CD4-positive, CD25-positive, alpha-beta regulatory T cell (primary cell): ENCODE data around the gene SAMD1. TPM values are rescaled to one million over a fixed set of nuclear protein-coding genes. Genes with fewer than 3 reads are reported as not detected.

ENCODE experiments used
- ATAC-seq, 2 donors: fragments of 150-1000 bp; cut with Tn5 transposase; one replicate each; pipeline ENCODE4 v1.10.0; 2021; ENCODE audit warnings: low read depth in 2 of 2, moderate number of reproducible peaks in 2 of 2, moderate library complexity in 1 of 2
- DNase-seq, 3 donors: peaks; one replicate each; pipeline versions ENCODE4 v3.0.0 to v3.0.0-alpha.2; 2012 to 2022; ENCODE audit warnings: mixed read lengths in 1 of 3
- H3K27ac ChIP-seq: one replicate; pipeline ENCODE4 v1.7.0; 2013; ENCODE audit warnings: mild to moderate bottlenecking, low read length; ENCODE audit not compliant: insufficient read depth, poor library complexity, severe bottlenecking
- H3K27me3 ChIP-seq: one replicate; pipeline ENCODE4 v1.7.0; 2013; ENCODE audit warnings: low read length; ENCODE audit not compliant: control insufficient read depth, insufficient read depth
- H3K36me3 ChIP-seq: one replicate; pipeline ENCODE4 v1.7.0; 2013; ENCODE audit warnings: mild to moderate bottlenecking, low read length, moderate library complexity; ENCODE audit not compliant: control insufficient read depth, insufficient read depth
- H3K4me1 ChIP-seq: 2 replicates; pipeline ENCODE4 v1.7.0; 2013; ENCODE audit warnings: mild to moderate bottlenecking, low read length; ENCODE audit not compliant: insufficient read depth, control insufficient read depth, poor library complexity, severe bottlenecking
- H3K4me3 ChIP-seq: one replicate; pipeline ENCODE4 v1.7.0; 2013; ENCODE audit warnings: low read depth, mild to moderate bottlenecking, low read length, moderate library complexity
- H3K9me3 ChIP-seq, 2 experiments: 1 replicate in 1 of 2; 2 replicates in 1 of 2; pipeline ENCODE4 v1.7.0; 2013; ENCODE audit warnings: low read length in 2 of 2, mild to moderate bottlenecking in 1 of 2, moderate library complexity in 1 of 2; ENCODE audit not compliant: control insufficient read depth in 2 of 2
- H3K27ac Mint-ChIP-seq, 3 donors: one replicate each; pipeline ENCODE4 v1.8.0; 2020 to 2022; ENCODE audit warnings: mild to moderate bottlenecking in 3 of 3, mixed read lengths in 3 of 3, moderate library complexity in 2 of 3
- H3K27me3 Mint-ChIP-seq: one replicate; pipeline ENCODE4 v1.8.0; 2022; ENCODE audit warnings: mild to moderate bottlenecking, mixed read lengths
- H3K36me3 Mint-ChIP-seq: one replicate; pipeline ENCODE4 v1.8.0; 2020; ENCODE audit warnings: mixed read lengths
- H3K4me1 Mint-ChIP-seq, 4 donors: one replicate each; pipeline ENCODE4 v1.8.0; 2020 to 2022; ENCODE audit warnings: mixed read lengths in 4 of 4, mild to moderate bottlenecking in 1 of 4
- H3K4me3 Mint-ChIP-seq, 4 donors: one replicate each; pipeline ENCODE4 v1.8.0; 2020 to 2022; ENCODE audit warnings: mild to moderate bottlenecking in 4 of 4, mixed read lengths in 4 of 4, moderate library complexity in 3 of 4
- H3K9me3 Mint-ChIP-seq, 7 donors: one replicate each; pipeline ENCODE4 v1.8.0; 2020 to 2022; ENCODE audit warnings: mixed read lengths in 7 of 7, mild to moderate bottlenecking in 3 of 7, moderate library complexity in 2 of 7
- polyA plus RNA-seq, 4 donors: library from polyadenylated mRNA; unstranded; fragments of 300-500 nt; fragmentation: Illumina TruSeq; gene quantifications; one replicate each; pipeline ENCODE4 v1.2.3, GENCODE V29; 2021
- total RNA-seq: library from RNA; stranded (reverse); gene quantifications from one replicate; pipeline ENCODE4 v1.2.3, GENCODE V29; 2022

Gene SAMD1
- total and polyA plus RNA-seq, 5 donors from 2014 or later = 0.80 to 24.1 (median 1.2) TPM

DNA sequence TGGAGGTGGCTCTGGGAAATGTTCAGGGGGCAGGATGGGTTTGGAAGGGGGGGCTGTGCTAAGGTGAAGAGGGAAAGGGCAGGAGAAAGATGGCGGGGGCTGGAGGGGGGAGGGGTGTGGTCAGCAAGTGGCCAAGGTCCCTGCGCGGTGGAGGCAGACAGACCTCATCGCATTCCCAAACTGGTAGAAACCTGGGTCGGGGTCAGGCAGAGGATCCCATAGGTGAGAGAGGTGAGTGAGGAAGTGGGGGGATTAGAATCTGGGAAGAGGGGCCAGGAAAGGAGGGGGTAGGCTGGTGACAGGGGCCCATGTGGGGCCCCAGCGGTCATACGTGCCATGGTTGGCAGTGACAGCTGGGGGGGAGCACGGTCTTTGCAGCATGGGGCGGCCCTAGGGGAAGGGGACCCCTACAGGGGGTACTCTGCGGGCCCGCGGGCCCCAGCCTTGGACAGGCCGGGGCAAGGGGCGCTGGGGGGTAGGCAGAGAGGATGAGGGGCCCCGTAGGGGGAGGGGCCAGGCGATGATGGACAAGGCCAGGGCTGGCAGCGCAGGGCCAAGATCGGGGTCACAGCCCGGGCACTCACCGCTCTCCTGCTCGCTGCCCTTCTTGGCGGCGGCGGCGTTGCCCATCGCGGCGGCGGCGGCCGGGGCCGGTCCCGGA, 26.5 kb upstream of the SAMD1 start:
- DNase-seq (peak in 1 of 3 donors; percentile 9), ATAC-seq (no peak)
- Mint-ChIP-seq H3K27ac (peak overlapping the region in 2 of 3 donors; percentile 82 to 84), H3K36me3 (no peaks in the 10 kb centered on the region), H3K4me1 (peaks cover 0 to 54% (median 32%) of the 10 kb centered on the region in 4 donors), H3K4me3 (peak overlapping the region; percentile 90 to 97 (median 94)), H3K27me3 (no peaks in the 10 kb centered on the region), H3K9me3 (peaks cover 0 to 2% (median 0%) of the 10 kb centered on the region in 7 donors)
- Histone ChIP-seq H3K4me3 (peak overlapping the region; percentile 53), H3K36me3 (no peaks in the 10 kb centered on the region), H3K27me3 (no peaks in the 10 kb centered on the region), H3K4me1 (peaks cover 47% of the 10 kb centered on the region), H3K9me3 (no peaks in the 10 kb centered on the region), H3K27ac (no peak overlapping the region)

DNA sequence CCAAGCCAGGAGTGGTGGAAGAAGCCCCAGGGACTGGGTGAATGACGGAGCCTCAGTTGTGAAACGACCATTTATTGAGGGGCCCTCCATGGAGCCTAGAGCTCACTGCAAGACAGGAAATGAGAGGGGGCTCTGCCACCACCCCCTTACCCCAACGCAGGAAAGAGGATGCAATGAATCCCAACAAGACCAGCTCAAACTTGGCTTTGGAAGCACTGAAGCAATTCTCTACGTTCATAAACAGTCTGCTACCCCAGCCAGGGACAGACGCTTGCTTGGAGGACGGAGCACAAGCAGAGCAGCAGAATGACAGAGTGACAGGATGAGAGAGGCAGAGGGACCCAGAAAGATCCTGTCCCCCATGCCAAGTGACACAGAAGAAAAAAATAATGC, 26.0 kb upstream of the SAMD1 start:
- H3K4me3 ChIP-seq = peak overlapping the region; percentile 53
- no peaks in the 10 kb centered on the region for H3K27me3 Mint-ChIP-seq
- DNase-seq (no peak), ATAC-seq (no peak)
- peaks cover 0 to 59% (median 34%) of the 10 kb centered on the region in 4 donors for H3K4me1 Mint-ChIP-seq
- H3K4me3 Mint-ChIP-seq = peak overlapping the region; percentile 90 to 97 (median 94)
- H3K36me3 Mint-ChIP-seq = no peaks in the 10 kb centered on the region
- no peaks in the 10 kb centered on the region for H3K9me3 ChIP-seq
- peak overlapping the region in 2 of 3 donors; percentile 82 to 84 for H3K27ac Mint-ChIP-seq
- H3K36me3 ChIP-seq = no peaks in the 10 kb centered on the region
- H3K9me3 Mint-ChIP-seq = peaks cover 0 to 2% (median 0%) of the 10 kb centered on the region in 7 donors
- H3K27ac ChIP-seq = no peak overlapping the region
- H3K27me3 ChIP-seq = no peaks in the 10 kb centered on the region
- H3K4me1 ChIP-seq = peaks cover 52% of the 10 kb centered on the region

DNA sequence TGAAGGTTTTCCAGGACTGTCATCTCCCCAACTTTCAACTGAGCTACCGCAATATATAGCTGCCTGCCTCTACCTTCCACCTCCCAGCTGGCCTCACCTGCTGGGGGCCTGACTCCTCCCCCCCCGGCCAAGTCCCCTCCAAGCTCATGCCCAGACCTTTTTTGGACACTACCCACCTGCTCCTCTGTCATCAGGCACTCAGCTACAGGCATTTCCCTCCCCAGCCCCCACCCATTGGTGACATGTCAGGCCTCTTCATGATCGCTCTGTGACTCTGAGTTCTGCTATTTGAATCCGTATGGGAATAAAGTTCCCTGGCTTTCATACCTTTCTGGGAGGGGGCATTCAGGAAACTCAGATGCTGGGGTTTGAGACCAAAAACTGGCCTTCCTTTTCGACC, 25.2 kb upstream of the SAMD1 start:
- Mint-ChIP-seq H3K4me3 (peak overlapping the region; percentile 90 to 97 (median 94)), H3K27ac (no peak overlapping the region), H3K36me3 (no peaks in the 10 kb centered on the region), H3K4me1 (peaks cover 0 to 66% (median 36%) of the 10 kb centered on the region in 4 donors), H3K27me3 (no peaks in the 10 kb centered on the region), H3K9me3 (peaks cover 0 to 2% (median 0%) of the 10 kb centered on the region in 7 donors)
- ATAC-seq (no peak), DNase-seq (no peak)
- H3K36me3 ChIP-seq = no peaks in the 10 kb centered on the region
- H3K9me3 ChIP-seq = no peaks in the 10 kb centered on the region
- no peak overlapping the region for H3K4me3 ChIP-seq
- peaks cover 52% of the 10 kb centered on the region for H3K4me1 ChIP-seq
- H3K27me3 ChIP-seq = no peaks in the 10 kb centered on the region
- H3K27ac ChIP-seq = no peak overlapping the region

DNA sequence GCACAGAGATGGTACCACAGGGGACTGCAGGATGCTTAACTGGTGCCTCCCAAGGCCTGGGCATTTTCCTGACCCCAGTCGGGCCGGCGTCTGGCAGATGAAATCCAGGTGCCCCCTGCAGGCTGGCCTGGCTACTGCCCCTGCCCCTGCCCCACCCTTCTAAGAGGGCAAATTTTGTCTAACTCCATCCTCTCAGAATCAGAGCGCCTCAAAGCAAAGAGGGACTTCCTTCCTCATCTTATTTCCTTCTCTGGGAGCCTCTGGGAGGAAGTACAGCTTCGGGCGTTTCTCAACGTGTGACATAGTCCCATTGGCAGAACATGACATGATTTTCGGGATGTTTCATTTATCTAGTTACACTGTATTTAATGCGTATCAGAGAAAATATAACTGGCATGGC, 24.3 kb upstream of the SAMD1 start:
- H3K36me3 Mint-ChIP-seq = no peaks in the 10 kb centered on the region

DNA sequence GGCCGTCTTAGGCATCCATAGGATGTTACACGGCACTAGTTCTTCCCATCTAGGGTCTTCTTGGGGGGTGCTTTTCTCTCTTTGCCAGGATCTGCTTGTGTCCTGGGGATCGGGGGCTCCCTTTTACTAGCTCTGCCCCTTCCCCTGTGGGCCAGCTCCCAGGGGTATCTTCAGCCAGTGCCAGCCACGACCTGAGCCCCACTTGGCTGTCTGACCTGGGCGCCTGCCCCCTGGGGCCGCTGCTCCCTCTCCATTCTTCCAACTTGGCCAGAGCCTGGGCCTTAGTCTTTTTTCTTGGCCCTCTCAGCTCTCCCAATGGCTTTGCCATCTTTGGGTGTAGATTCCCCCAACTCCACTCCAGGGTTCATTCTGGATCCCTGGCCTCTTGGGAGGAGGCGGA, 23.9 kb upstream of the SAMD1 start:
- H3K9me3 Mint-ChIP-seq = peaks cover 0 to 2% (median 0%) of the 10 kb centered on the region in 7 donors
- no peaks in the 10 kb centered on the region for H3K27me3 ChIP-seq
- no peak overlapping the region for H3K27ac ChIP-seq
- no peak overlapping the region for H3K4me3 ChIP-seq
- H3K9me3 ChIP-seq = no peaks in the 10 kb centered on the region
- no peaks in the 10 kb centered on the region for H3K36me3 ChIP-seq
- peaks cover 0 to 69% (median 39%) of the 10 kb centered on the region in 4 donors for H3K4me1 Mint-ChIP-seq
- H3K36me3 Mint-ChIP-seq = no peaks in the 10 kb centered on the region
- peak overlapping the region in 1 of 3 donors; percentile 36 for H3K27ac Mint-ChIP-seq
- H3K4me3 Mint-ChIP-seq = peak overlapping the region in 3 of 4 donors; percentile 43 to 70 (median 57)
- DNase-seq = no peak
- no peak for ATAC-seq
- H3K4me1 ChIP-seq = peaks cover 52% of the 10 kb centered on the region
- H3K27me3 Mint-ChIP-seq = no peaks in the 10 kb centered on the region

More for the DNA sequence above, 24.3 kb upstream of the SAMD1 start:
- H3K4me3 Mint-ChIP-seq = peak overlapping the region; percentile 44 to 63 (median 51)
- H3K27ac ChIP-seq = no peak overlapping the region
- peaks cover 52% of the 10 kb centered on the region for H3K4me1 ChIP-seq
- no peaks in the 10 kb centered on the region for H3K9me3 ChIP-seq
- H3K27ac Mint-ChIP-seq = peak overlapping the region in 1 of 3 donors; percentile 36
- H3K4me1 Mint-ChIP-seq = peaks cover 0 to 69% (median 39%) of the 10 kb centered on the region in 4 donors
- ATAC-seq (no peak), DNase-seq (peak; percentile 29 to 53 (median 46))
- H3K4me3 ChIP-seq = no peak overlapping the region
- no peaks in the 10 kb centered on the region for H3K27me3 ChIP-seq
- no peaks in the 10 kb centered on the region for H3K27me3 Mint-ChIP-seq
- H3K9me3 Mint-ChIP-seq = peaks cover 0 to 2% (median 0%) of the 10 kb centered on the region in 7 donors
- no peaks in the 10 kb centered on the region for H3K36me3 ChIP-seq

DNA sequence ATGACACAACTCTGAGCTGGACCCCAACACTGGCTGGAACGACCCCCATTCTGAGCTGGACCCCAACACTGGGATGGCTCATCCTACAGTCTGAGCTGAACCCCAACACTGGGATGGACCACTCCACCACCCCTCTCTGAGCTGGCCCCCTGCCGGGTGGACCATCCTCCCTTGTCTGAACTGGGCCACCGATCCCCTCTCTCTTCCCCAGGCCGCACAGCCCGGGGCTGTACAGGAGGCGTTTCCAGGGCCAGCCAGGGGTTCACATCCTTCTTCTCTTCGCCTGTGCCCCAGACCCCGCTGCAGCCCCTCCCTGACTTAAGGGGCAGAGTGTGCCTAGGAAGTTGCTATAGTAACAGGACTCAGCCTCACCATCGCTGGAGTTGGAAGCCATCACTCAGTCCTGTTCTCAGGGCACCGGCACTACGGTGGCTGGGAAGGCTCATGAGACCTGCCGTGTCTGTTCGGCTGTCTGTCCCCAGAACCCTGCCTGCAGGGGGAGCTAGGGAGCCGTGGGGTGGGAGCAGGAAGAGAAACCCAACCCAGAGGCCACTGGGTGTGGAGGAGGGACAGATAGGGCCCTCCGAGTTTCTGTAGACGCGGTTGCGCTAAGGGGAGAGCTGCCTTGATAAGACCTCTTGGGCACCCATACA, 23.3 kb upstream of the SAMD1 start:
- ATAC-seq = no peak
- H3K27me3 Mint-ChIP-seq = no peaks in the 10 kb centered on the region
- H3K9me3 Mint-ChIP-seq = peaks cover 0 to 2% (median 0%) of the 10 kb centered on the region in 7 donors
- H3K36me3 ChIP-seq = no peaks in the 10 kb centered on the region
- H3K4me3 Mint-ChIP-seq = peak overlapping the region in 3 of 4 donors; percentile 38 to 90 (median 70)
- peaks cover 0 to 65% (median 35%) of the 10 kb centered on the region in 4 donors for H3K4me1 Mint-ChIP-seq
- no peaks in the 10 kb centered on the region for H3K9me3 ChIP-seq
- no peak overlapping the region for H3K4me3 ChIP-seq
- no peak overlapping the region for H3K27ac ChIP-seq
- DNase-seq = peak in 2 of 3 donors; percentile 30 to 50
- no peaks in the 10 kb centered on the region for H3K27me3 ChIP-seq
- H3K27ac Mint-ChIP-seq = peak overlapping the region in 1 of 3 donors; percentile 55
- no peaks in the 10 kb centered on the region for H3K36me3 Mint-ChIP-seq
- H3K4me1 ChIP-seq = peaks cover 51% of the 10 kb centered on the region

DNA sequence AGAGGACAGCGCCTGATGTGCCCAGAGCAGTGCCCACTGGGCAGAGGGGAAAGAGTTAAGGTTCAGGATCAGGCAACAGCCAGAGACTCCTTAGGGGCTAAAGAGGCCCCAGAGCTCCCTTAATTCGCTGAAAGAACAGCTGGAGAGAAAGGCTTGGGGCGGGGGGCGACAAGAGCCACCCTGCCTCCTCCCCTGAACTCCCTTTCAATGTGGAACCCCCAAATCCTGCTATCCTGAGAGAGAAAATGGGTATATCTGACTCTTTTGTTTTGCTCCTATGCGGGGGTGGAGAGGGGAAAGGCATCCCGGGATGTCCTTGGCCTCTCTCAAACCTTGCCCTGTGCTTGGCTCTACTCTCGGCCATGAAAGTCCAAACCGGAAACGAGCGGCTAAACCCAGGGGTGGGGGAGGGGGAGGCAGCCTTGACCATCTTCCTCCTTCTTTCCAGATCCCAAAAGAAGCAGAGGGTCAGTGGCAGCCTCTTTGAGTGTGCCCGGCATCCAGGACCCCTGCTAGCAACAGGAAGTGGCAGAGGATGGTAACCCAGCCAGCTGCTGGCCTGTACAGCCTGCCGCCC, 22.3 kb upstream of the SAMD1 start:
- Mint-ChIP-seq H3K27ac (peak overlapping the region in 2 of 3 donors; percentile 12 to 51), H3K4me3 (peak overlapping the region in 2 of 4 donors; percentile 15 to 44), H3K27me3 (no peaks in the 10 kb centered on the region), H3K4me1 (peaks cover 0 to 63% (median 30%) of the 10 kb centered on the region in 4 donors), H3K9me3 (peaks cover 0 to 1% (median 0%) of the 10 kb centered on the region in 7 donors), H3K36me3 (no peaks in the 10 kb centered on the region)
- peaks cover 45% of the 10 kb centered on the region for H3K4me1 ChIP-seq
- H3K36me3 ChIP-seq = no peaks in the 10 kb centered on the region
- no peak for DNase-seq
- no peak for ATAC-seq
- no peaks in the 10 kb centered on the region for H3K9me3 ChIP-seq
- no peak overlapping the region for H3K4me3 ChIP-seq
- H3K27me3 ChIP-seq = no peaks in the 10 kb centered on the region
- no peak overlapping the region for H3K27ac ChIP-seq
